ENCODE results near the gene ATXN8OS.

Gene ATXN8OS

DNA sequence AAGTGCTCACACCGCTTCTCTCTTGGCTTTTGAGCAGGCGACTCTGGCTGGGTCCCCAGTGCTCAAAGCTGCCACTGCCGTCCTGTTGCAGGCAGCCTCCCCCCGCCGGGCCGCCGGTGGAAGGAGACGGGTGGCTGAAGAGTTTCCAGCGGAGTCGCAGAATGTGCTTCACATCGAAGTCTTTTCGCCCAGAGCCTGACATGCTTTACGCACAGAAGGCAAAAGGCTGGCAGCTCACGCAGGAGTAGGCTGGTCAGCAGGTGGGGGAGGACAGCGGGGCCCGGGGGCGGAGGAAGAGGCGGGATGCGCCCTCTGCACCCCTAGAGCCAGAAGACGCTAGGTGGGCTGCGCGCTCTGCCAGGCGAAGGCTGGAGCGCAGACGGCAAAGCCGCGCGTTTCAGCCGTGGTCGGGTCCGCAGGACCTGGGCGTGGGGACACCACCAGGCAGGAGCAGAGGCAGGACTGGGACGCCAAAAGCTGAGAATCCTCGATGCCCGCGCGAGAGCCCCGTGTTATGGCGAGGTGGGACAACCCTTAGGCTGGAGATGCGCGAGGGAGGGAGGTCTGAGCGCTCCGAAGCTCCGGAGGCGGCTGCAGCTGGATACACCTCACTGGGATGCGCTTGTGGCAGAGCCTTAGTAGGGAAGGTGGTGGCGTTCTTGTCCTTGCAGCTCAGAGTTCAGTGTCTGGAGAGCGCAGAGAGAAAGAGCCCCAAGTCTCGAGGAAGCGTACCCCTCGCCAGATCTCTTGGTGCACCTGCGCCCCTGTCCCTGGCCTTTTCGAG lies at the start of gene ATXN8OS:
TSS of gene ATXN8OS (plus strand) at position 329 of the 784 bp plus-strand sequence.
- Histone ChIP-seq H3K4me1 (ENCODE audit: control insufficient read depth, insufficient read depth, low read length) (no peaks in the 10 kb centered on the region), H3K27me3 (ENCODE audit: control insufficient read depth, insufficient read depth, low read length) (peaks cover 38% of the 10 kb centered on the region), H3K4me3 (ENCODE audit: low read depth, low read length) (peak within 1 kb of the TSS; percentile 66), H3K36me3 (ENCODE audit: control insufficient read depth, insufficient read depth, low read length) (no peaks in the 10 kb centered on the region), H3K9me3 (ENCODE audit: control insufficient read depth, insufficient read depth, low read depth, low read length) (no peaks in the 10 kb centered on the region), H3K9ac (ENCODE audit: low read length) (no peak within 1 kb of the TSS), H3K27ac (ENCODE audit: low read depth, low read length) (no peak within 1 kb of the TSS)

DNA sequence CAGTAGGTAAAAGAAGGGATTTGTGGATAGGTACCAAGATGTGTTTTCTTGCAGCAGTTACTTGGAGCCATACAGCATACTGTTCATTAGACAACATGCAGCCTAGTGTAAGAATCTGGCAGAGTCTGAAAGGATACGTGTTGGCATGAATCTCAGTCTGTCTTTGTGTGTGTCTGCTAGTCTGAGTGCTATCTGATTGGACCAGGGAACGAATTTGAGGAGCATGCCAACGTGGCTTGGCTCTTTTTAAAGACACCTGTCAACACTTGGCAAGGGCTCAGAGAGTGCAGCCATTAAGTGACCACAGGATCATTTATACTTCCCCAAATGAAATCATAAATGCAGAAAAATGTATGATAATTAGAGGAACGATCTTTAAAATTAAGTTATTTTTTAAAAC lies 27.6 kb upstream of the ATXN8OS start:
- H3K9me3 ChIP-seq (ENCODE audit: control insufficient read depth, insufficient read depth, low read depth, low read length) = no peaks in the 10 kb centered on the region
- no peaks in the 10 kb centered on the region for H3K27me3 ChIP-seq (ENCODE audit: control insufficient read depth, insufficient read depth, low read length)
- H3K27ac ChIP-seq (ENCODE audit: low read depth, low read length) = no peak overlapping the region
- no peak overlapping the region for H3K4me3 ChIP-seq (ENCODE audit: low read depth, low read length)
- H3K36me3 ChIP-seq (ENCODE audit: control insufficient read depth, insufficient read depth, low read length) = no peaks in the 10 kb centered on the region
- H3K4me1 ChIP-seq (ENCODE audit: control insufficient read depth, insufficient read depth, low read length) = no peaks in the 10 kb centered on the region
- H3K9ac ChIP-seq (ENCODE audit: low read length) = no peak overlapping the region

DNA sequence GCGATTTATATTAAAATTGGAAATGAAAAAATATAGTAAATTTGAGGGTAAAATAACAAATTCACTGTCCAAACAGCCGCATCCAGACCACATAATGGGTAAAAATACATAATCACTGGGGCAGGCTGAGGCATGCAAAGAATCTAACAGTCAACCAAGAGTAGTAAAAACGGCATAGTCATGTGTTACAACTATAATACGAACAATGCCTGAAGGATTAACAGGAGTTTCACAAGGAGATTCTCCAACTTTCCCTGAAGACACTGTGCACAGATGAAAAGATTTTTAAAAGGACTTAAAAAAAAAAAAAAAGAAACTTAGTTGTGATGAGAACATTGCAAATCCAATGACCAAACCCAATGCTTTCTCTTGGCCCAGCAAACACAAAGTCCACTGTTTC lies 20.4 kb upstream of the ATXN8OS start:
- Histone ChIP-seq H3K27me3 (ENCODE audit: control insufficient read depth, insufficient read depth, low read length) (no peaks in the 10 kb centered on the region), H3K4me3 (ENCODE audit: low read depth, low read length) (no peak overlapping the region), H3K9ac (ENCODE audit: low read length) (no peak overlapping the region), H3K36me3 (ENCODE audit: control insufficient read depth, insufficient read depth, low read length) (no peaks in the 10 kb centered on the region), H3K4me1 (ENCODE audit: control insufficient read depth, insufficient read depth, low read length) (0 out of 2 replicates have a peak, but pooled peaks cover 3% of the 10 kb centered on the region), H3K9me3 (ENCODE audit: control insufficient read depth, insufficient read depth, low read depth, low read length) (no peaks in the 10 kb centered on the region), H3K27ac (ENCODE audit: low read depth, low read length) (no peak overlapping the region)

DNA sequence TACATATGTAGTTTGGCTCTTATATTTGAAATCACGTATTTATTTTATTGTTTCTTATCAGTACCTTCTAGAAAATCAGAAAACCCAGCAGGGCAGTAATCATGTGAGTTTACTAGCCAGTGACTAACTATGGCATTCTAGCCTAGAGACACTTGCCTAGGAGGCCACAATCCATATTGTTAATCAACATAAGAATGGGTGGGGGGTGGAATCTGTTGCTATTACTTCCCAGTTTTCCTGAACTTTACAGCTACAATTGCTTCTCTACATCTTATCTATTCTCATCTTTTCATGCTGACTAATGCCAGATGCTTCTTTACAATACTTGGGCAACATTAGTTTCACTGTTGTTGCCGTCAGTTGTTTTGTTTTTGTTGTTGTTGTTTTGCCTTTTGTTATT lies 18.7 kb upstream of the ATXN8OS start:
- H3K27me3 ChIP-seq (ENCODE audit: control insufficient read depth, insufficient read depth, low read length) = no peaks in the 10 kb centered on the region
- H3K36me3 ChIP-seq (ENCODE audit: control insufficient read depth, insufficient read depth, low read length) = no peaks in the 10 kb centered on the region
- H3K4me3 ChIP-seq (ENCODE audit: low read depth, low read length) = no peak overlapping the region
- H3K9ac ChIP-seq (ENCODE audit: low read length) = no peak overlapping the region
- no peaks in the 10 kb centered on the region for H3K9me3 ChIP-seq (ENCODE audit: control insufficient read depth, insufficient read depth, low read depth, low read length)
- H3K4me1 ChIP-seq (ENCODE audit: control insufficient read depth, insufficient read depth, low read length) = 0 out of 2 replicates have a peak, but pooled peaks cover 3% of the 10 kb centered on the region
- no peak overlapping the region for H3K27ac ChIP-seq (ENCODE audit: low read depth, low read length)

DNA sequence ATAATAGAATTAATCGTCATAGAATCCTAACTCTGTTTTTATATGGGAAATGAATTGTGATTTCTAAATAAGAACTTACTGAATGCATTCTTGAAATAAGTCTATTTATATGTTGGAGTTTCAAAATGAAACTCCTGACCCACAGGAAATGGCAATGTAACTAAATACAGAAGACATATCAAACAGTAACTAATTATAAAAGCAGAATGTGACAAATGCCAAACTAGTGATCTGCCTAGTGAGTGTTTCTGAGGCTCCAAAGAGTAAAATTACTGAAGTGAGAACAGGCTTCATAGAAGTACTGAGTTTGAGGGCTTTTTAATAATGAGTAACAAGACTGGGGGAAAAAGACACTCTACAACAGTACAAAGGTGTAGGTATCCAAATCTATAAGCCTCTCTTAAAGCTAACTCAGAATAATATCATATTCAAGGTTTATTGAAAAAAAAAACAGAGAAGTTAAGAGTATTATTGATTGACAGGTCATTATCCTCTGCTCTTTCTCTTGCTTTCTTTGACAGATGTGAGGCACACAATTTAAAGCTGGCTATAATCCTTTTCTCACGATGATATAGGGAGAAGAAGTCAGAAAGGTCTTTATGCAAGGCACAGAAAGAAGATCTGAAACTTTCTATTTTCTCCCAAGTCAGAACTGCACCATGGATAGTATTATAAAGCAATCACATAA lies 17.4 kb upstream of the ATXN8OS start:
- no peak overlapping the region for H3K4me3 ChIP-seq (ENCODE audit: low read depth, low read length)
- H3K36me3 ChIP-seq (ENCODE audit: control insufficient read depth, insufficient read depth, low read length) = no peaks in the 10 kb centered on the region
- H3K9ac ChIP-seq (ENCODE audit: low read length) = no peak overlapping the region
- H3K27me3 ChIP-seq (ENCODE audit: control insufficient read depth, insufficient read depth, low read length) = no peaks in the 10 kb centered on the region
- no peak overlapping the region for H3K27ac ChIP-seq (ENCODE audit: low read depth, low read length)
- 0 out of 2 replicates have a peak, but pooled peaks cover 3% of the 10 kb centered on the region for H3K4me1 ChIP-seq (ENCODE audit: control insufficient read depth, insufficient read depth, low read length)
- H3K9me3 ChIP-seq (ENCODE audit: control insufficient read depth, insufficient read depth, low read depth, low read length) = no peaks in the 10 kb centered on the region

DNA sequence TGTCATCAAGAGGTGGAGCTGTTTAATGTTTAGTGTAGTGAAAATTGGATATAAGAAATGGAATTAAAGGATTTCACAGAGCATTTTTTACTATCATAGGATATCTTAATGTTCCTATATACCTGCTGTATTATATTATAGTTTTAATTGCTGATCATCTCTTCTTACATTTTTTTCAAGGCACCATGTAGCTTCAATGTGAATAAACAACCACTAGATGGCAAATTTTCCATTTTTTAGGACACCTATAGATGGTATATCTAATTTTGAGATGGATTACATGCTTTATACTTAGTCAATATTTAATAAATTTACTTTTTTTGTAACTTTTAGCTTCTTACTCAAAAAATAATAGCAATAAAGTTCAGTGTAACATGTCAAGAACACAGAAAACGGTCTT lies 9.0 kb upstream of the ATXN8OS start:
- no peaks in the 10 kb centered on the region; the same call in 1 of the 2 replicates for H3K27me3 ChIP-seq (ENCODE audit: control insufficient read depth, insufficient read depth, low read length)
- H3K9me3 ChIP-seq (ENCODE audit: control insufficient read depth, insufficient read depth, low read depth, low read length) = no peaks in the 10 kb centered on the region
- no peak overlapping the region for H3K4me3 ChIP-seq (ENCODE audit: low read depth, low read length)
- H3K9ac ChIP-seq (ENCODE audit: low read length) = no peak overlapping the region
- no peak overlapping the region for H3K27ac ChIP-seq (ENCODE audit: low read depth, low read length)
- no peaks in the 10 kb centered on the region for H3K4me1 ChIP-seq (ENCODE audit: control insufficient read depth, insufficient read depth, low read length)
- H3K36me3 ChIP-seq (ENCODE audit: control insufficient read depth, insufficient read depth, low read length) = no peaks in the 10 kb centered on the region

DNA sequence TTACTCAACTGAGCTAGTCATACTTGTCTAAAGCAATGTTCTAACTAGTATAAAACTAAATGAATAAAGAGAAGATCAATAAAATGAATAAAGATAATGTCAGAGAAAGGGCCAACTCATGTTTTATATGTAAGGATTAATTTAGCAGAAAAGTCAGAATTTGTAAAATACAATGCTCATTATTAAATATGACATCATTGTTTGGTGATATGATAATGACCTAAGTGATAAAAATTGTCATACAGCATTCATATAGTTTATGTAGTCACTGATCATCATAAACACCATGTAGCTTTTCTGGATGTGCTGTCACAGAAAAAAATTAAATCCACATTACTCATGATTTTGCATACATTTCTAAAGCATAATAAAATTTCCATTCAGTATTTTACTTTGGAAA lies 3.1 kb upstream of the ATXN8OS start:
- H3K27ac ChIP-seq (ENCODE audit: low read depth, low read length) = no peak overlapping the region
- H3K4me1 ChIP-seq (ENCODE audit: control insufficient read depth, insufficient read depth, low read length) = no peaks in the 10 kb centered on the region
- no peaks in the 10 kb centered on the region for H3K9me3 ChIP-seq (ENCODE audit: control insufficient read depth, insufficient read depth, low read depth, low read length)
- no peak overlapping the region for H3K9ac ChIP-seq (ENCODE audit: low read length)
- peaks cover 36% of the 10 kb centered on the region for H3K27me3 ChIP-seq (ENCODE audit: control insufficient read depth, insufficient read depth, low read length)
- H3K36me3 ChIP-seq (ENCODE audit: control insufficient read depth, insufficient read depth, low read length) = no peaks in the 10 kb centered on the region
- no peak overlapping the region for H3K4me3 ChIP-seq (ENCODE audit: low read depth, low read length)

DNA sequence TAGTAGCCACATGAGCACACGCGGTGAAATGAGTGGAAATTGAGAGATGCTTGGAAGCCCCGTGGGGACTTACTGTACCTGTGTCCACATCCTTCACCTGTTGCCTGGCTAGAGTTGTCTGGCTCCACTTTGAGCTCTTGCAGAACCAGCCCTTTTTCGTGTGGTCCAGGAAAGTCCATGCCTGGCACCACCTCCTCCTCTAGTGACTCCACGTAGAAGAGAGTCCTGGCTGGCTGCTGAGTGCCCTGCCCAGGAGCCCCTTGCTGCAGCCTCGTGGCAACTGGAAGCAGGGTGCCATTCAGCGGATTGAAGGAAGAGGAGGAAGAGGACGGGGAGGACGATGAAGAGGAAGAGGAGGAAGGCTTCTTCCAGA lies 515 bp upstream of the ATXN8OS start:
- H3K4me3 ChIP-seq (ENCODE audit: low read depth, low read length) = peak overlapping the region; percentile 66
- peaks cover 38% of the 10 kb centered on the region for H3K27me3 ChIP-seq (ENCODE audit: control insufficient read depth, insufficient read depth, low read length)
- no peak overlapping the region for H3K9ac ChIP-seq (ENCODE audit: low read length)
- H3K4me1 ChIP-seq (ENCODE audit: control insufficient read depth, insufficient read depth, low read length) = no peaks in the 10 kb centered on the region
- no peaks in the 10 kb centered on the region for H3K36me3 ChIP-seq (ENCODE audit: control insufficient read depth, insufficient read depth, low read length)
- no peak overlapping the region for H3K27ac ChIP-seq (ENCODE audit: low read depth, low read length)
- H3K9me3 ChIP-seq (ENCODE audit: control insufficient read depth, insufficient read depth, low read depth, low read length) = no peaks in the 10 kb centered on the region

DNA sequence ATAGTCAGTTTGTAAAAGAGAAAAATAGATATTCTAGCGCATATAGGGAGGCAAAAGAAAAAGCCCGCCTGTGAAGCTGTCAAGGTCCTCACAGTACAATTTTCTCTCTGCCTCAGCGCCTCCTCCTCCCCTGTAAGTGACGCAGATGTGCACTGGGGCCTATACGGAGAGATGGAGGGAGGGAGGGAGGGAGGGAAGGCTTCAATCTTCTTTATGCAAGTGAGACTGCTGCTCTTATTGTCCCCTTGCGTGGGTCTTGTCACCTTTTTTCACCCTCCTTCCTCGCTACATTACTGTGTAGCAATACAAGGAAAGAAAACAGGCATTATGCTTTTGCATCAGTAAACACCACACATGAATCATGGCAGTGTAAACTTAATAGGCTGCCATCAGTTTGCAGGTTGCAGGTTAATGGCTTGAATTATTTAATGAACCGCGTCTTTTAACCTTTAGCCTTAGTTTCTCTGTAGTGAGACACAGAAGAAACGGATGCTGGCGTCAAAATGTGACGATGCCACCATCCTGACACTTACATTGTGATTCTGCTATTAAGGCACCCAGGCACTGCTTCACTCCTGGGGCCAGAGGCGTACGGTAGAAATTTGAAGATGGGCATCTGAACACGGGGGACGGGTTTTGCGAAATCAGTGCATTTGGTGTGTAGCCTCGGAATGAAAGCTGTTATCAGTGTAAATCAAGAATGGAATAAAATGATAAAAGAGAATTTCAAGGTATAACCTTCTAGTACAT lies 905 bp downstream of the ATXN8OS start, which contains the start of gene KLHL1:
TSS of gene KLHL1 (minus strand) at position 97 of the 750 bp plus-strand sequence. CDS start 753 bp downstream, outside the sequence.
- Histone ChIP-seq H3K4me3 (ENCODE audit: low read depth, low read length) (peak within 1 kb of the TSS; percentile 66), H3K27me3 (ENCODE audit: control insufficient read depth, insufficient read depth, low read length) (peaks cover 38% of the 10 kb centered on the region), H3K9ac (ENCODE audit: low read length) (no peak within 1 kb of the TSS), H3K27ac (ENCODE audit: low read depth, low read length) (no peak within 1 kb of the TSS), H3K36me3 (ENCODE audit: control insufficient read depth, insufficient read depth, low read length) (no peaks in the 10 kb centered on the region), H3K9me3 (ENCODE audit: control insufficient read depth, insufficient read depth, low read depth, low read length) (no peaks in the 10 kb centered on the region), H3K4me1 (ENCODE audit: control insufficient read depth, insufficient read depth, low read length) (no peaks in the 10 kb centered on the region)

DNA sequence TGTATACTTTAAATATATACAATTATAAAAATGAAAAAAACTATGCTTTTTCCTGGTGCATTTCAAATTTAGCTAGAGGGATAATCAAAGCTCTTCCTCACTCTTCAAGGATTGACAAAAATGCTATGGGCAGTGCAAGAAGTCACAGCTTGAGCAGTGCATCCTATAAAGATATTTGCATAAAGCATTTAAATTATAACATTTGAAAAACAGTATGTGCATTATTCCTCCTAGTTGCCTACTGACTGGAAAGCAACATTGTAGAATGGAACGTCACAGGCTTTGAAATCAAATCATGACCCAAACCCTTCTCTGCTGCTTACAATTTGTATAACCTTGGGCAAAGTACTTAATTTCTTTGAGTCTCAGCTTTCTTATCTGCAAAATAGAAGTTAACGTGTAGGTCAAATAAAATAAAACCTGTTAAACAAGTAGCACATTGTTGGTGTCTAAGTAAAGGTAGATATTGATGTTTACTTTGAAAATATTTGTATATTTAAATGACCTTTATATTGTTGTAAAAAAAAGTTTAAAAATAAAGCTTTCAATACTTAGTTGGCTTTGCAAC lies 9.8 kb downstream of the ATXN8OS start:
- Histone ChIP-seq H3K27ac (ENCODE audit: low read depth, low read length) (no peak overlapping the region), H3K9me3 (ENCODE audit: control insufficient read depth, insufficient read depth, low read depth, low read length) (no peaks in the 10 kb centered on the region), H3K9ac (ENCODE audit: low read length) (no peak overlapping the region), H3K4me3 (ENCODE audit: low read depth, low read length) (no peak overlapping the region), H3K4me1 (ENCODE audit: control insufficient read depth, insufficient read depth, low read length) (no peaks in the 10 kb centered on the region), H3K27me3 (ENCODE audit: control insufficient read depth, insufficient read depth, low read length) (no peaks in the 10 kb centered on the region), H3K36me3 (ENCODE audit: control insufficient read depth, insufficient read depth, low read length) (no peaks in the 10 kb centered on the region)

Data from HUES6 (cell line).